Measurements from ENCODE around the gene PPFIA1.
A peak's percentile ranks its signal among the peaks of the same experiment; 100 is the strongest.
"Not testable (repeated sequence)": the region's sequence is repeated elsewhere in the genome, so short reads cannot be mapped to it uniquely, and the experiment has no call there.

PPFIA1 gene

GRCh38 chr11:70397336-70397982 lies 127.0 kb downstream of the PPFIA1 start:
- DNase-seq: peak; percentile 20 to 39 (median 34)

DNA sequence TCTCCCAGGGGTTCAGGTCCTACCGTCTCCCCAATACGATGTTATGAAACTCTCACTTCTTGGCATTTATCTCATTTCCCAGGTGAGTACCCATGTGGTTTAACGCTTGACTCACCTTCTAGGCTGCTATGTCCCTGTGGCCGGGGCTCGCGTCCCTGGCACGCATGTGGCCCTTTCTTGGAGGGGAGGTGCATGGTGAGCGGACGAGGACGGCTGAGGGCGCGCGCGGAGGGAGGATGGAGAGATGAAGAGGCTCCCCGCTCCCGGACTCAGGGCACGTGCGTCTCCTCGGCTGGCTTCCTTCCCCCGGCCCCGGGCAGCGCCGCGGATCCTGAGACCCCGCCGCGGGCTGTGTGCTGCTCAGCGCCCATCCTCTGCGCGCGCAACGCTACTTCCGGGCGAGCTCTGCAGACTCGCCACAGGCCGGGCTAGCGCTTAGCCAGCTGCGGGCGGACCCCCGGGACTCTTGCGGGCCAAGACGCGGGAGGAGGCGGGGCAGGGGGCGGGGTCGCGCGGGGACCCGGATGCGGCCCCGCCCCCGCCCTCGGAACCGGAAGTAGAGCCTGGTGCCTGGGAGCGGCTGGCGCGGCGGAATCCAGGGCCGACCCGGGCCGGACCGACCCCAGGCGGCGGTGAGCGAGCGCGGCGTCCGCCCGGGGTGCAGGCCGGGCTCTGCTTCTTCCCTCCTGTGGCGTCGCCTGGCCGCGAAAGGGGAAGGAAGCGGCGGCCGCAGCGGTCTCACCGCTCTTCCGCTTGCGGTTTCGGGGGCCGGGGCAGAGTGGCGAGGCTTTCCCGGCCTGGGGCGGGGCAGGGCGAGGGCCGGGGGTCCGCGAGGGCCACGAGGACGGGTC lies 127.7 kb downstream of the PPFIA1 start, which contains the start of gene CTTN:
TSS of gene CTTN (plus strand) at position 547 of the 851 bp plus-strand sequence. CDS start 8,769 bp downstream, outside the sequence.
- peak; percentile 69 to 90 (median 84) for DNase-seq

- DNase-seq: peak in 2 of 4 experiments; percentile 21 to 47
Observed at GRCh38 chr11:70398834-70399680, 128.6 kb downstream of the PPFIA1 start.

DNA sequence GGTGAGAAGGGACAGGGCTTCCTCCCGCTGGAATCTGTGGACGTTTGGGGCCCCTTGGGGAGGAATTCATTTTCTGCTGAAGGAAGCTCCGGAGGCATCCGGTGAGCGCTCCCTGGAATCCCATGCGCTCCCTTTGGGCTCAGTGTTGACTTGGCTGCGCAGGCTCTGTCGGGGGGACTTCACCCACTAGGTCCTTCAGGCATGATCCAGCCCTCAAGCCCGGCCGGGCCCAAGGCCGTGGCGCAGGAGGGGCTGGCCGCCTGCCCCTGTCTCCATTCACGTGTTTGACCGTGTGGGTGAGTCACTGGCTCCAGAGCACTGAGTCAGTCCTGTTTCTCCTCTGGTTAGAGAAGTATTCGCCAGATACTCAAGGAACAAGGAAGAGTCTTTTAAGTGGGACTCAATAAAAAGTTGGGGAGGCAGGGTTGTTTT lies 129.2 kb downstream of the PPFIA1 start:
- DNase-seq: peak; percentile 88 to 93 (median 90)

DNA sequence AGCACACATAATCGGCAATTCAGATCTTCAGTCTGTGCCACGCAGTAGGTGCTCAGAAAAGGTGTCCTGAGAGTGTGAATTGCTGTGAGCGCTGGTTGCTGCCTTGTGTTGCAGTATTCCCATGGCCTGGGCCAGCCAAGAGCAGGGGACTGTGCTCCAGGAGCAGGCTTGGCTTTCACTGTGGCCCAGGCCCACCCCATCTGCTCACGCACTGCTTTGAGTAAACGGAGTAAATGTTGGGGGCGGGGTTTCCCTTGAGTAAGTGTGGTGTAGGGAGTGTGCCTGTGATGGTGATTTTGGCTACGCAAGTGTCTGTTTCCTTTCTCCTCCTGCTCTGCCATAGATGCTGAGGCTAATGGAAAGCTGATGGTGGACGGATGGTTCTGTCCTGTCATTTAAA lies 130.2 kb downstream of the PPFIA1 start:
- no peak for DNase-seq

DNA sequence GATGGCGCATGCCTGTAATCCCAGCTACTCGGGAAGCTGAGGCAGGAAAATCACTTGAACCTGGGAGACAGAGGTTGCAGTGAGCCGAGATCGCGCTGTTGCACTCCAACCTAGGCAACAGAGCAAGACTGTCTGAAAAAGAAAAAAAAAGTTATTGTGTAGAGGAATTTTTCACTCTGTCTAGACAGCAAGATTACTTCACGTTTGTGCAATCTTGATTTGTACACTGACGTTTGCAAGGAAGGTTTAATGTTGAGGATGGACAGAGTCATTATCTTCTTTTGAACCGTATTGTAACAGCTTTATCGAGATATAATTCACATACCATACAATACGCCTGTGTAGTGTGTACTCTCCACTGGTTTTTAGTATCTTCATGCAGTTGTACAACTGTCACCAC lies 131.5 kb downstream of the PPFIA1 start:
- no peak for DNase-seq

- DNase-seq: peak in 1 of 4 experiments; percentile 14
Observed at GRCh38 chr11:70402685-70403084, 132.2 kb downstream of the PPFIA1 start.

DNA sequence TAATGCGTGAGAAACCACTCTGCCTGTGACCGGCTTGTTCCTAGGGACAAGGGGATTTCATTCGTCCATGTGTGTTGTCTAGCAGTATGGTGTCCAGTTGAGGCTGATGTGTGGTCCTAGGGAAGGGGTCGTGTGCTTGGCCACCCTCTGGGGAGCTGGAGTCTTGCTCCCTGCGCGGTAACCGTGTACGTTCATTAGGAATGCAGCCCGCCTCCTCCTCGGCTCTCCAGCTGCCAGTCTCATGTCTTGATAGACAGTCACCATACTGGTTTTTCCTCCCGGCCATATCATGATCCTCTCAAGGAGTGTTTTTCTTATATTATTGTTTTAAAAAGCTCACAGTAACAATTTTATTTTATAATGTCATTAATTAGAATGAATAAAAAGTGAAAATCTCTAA lies 133.8 kb downstream of the PPFIA1 start:
- DNase-seq: no peak

DNA sequence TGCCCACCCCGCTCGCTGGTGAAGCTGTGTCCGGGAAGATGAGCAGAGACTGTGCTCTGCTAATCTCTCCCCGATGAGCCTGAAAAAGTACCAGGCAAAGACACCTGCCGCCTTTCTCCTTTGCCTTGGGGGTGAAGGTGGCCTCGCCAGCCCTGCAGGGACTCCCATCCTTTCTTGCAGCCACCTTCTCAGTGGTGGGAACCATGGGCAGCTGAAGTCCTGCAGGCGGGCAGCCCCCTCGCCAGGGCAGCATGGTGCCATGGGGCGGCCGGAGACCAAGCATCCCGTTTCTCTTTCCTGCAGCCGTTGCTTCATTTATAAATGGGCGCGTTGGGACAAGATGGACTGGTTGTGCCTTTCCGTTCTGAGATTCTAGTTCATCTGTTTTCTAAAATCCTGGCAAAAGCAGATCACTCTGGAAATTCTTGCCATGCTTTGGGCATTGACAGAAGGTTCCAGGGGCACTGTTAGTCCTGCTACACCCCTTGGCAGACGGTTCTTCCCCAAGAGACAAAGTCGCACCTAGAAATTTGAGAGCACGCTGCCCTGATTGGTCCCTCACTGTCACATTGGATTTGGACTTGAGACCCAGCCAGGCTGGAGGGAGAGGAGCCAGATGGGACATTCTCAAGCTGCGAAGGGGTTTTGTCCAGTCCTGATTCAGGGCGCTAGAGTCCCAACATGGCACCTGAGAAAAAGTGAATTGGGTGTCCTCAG lies 135.3 kb downstream of the PPFIA1 start:
- DNase-seq: no peak

DNA sequence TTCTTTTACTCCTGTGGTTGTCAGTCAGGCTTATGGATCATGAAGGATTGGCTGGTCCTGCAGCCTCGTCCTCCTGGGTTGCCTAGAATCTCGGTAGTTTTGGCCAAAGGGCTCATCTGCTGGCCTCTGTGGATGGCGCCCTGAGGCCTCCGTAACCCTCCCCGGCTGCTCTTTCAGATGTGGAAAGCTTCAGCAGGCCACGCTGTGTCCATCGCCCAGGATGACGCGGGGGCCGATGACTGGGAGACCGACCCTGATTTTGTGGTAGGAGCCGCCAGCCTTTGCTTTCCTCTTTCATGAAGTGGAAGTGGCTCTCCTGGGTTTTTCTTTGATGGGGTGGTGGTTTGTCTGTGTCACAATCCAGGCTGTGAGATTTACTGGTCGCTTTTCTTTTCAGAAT lies 136.6 kb downstream of the PPFIA1 start:
- DNase-seq: no peak

DNA sequence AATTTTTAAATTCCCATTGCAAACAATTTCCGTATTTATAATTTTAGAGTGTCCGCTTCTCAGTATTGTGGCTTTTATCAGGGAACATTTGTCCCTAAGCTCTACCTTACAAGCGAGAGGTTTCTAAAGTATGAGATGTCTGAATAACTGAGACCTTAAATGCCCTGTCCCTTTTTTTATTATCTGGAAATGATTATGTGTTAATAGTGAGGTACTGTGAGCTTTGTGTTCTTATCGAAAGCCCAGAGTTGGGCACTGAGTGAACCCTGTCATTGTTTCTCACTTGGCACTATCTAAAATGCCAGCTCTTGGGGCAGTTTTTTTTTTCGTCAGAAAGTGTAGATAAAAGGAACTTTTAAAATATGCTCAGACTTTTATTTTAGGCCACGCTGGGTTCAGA lies 137.3 kb downstream of the PPFIA1 start:
- DNase-seq: no peak

- DNase-seq: not testable (repeated sequence)
Observed at GRCh38 chr11:70408326-70408725, 137.8 kb downstream of the PPFIA1 start.

DNA sequence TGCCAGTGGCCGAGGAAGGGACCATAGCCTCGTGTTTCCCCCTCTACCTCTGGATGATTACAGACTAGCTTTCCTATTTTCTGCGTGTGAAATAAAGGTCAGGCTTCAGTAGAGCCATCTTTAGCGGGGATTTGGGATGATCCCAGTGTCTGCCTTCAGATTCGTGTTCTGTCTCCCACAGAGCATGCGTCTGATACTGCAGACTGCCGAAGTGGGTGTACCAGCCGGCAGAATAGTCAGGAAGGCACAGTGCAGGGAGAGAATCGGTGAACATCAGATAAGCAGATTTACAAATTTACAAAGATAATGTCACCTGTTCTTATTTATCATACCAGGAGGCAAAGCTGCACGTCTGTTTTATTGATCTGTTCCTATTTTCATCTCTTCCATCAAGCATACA lies 138.9 kb downstream of the PPFIA1 start:
- no peak for DNase-seq

GRCh38 chr11:70409871-70410270 lies 139.4 kb downstream of the PPFIA1 start:
- DNase-seq: no peak

GRCh38 chr11:70410276-70411205 lies 140.1 kb downstream of the PPFIA1 start:
- no peak for DNase-seq

- DNase-seq: no peak
Observed at GRCh38 chr11:70411713-70412452, 141.4 kb downstream of the PPFIA1 start.

GRCh38 chr11:70413151-70413550 lies 142.7 kb downstream of the PPFIA1 start:
- DNase-seq: no peak

DNA sequence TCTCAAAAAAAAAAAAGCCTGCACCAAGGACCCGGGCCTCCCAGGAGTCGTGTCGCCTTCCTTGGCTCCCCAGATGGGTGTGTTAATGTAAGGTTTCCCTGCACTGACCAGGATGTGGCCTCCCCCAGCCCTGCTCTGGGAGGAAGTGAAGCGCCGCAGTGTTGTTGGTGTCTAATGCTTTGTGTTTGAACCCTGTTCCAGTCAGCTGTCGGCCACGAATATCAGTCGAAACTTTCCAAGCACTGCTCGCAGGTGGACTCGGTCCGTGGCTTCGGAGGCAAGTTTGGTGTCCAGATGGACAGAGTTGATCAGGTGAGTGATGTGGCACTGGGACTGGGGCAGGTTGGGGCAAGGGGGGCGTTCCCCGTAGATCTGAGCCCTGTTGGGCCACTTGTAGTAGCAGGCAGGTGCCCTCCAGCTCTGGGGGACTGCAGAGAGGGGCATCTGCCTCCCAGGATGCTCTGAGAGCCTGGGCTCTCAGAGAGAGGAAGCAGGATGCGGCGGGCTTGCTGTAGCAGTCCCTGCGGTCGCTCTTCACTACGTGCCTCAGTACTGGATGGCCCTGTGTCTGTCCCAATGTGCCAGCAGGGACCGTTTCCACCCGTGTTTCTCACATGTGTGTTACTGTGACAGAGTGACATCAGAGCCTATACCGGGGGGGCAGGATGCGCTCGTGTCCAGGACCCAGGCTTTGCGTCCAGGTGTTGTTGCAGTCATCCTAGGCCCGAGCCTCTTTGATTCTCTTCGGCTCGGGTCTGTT lies 144.0 kb downstream of the PPFIA1 start:
- DNase-seq: no peak

GRCh38 chr11:70415191-70415590 lies 144.7 kb downstream of the PPFIA1 start:
- no peak for DNase-seq

Measured in suppressor macrophage (primary cell).